Non-pigmented ciliary epithelial cell (primary cell): Measurements from ENCODE around the gene PPL.

ENCODE experiments used
- DNase-seq: peaks from one replicate; pipeline ENCODE4 v3.0.0-alpha.2; 2010; ENCODE audit warnings: low read depth

Gene PPL

GRCh38 chr16:4884972-4885874 is 51.7 kb downstream of the PPL start:
- no peak for DNase-seq

GRCh38 chr16:4884209-4884608 is 52.7 kb downstream of the PPL start:
- no peak for DNase-seq

GRCh38 chr16:4883501-4883900 is 53.4 kb downstream of the PPL start:
- DNase-seq = no peak

GRCh38 chr16:4882633-4883285 is 54.2 kb downstream of the PPL start:
- DNase-seq = peak; percentile 49

GRCh38 chr16:4882000-4882632 is 54.8 kb downstream of the PPL start:
- no peak for DNase-seq

GRCh38 chr16:4880006-4880580 is 56.9 kb downstream of the PPL start:
- DNase-seq = no peak

GRCh38 chr16:4879049-4879448 is 57.9 kb downstream of the PPL start:
- DNase-seq = no peak

- DNase-seq = no peak
These were observed 59.6 kb downstream of the PPL start for GRCh38 chr16:4877380-4877685.

GRCh38 chr16:4876646-4877379 is 60.1 kb downstream of the PPL start:
- DNase-seq = no peak

- DNase-seq = no peak
These were observed 62.3 kb downstream of the PPL start for GRCh38 chr16:4874666-4875065.

GRCh38 chr16:4873091-4873490 is 63.9 kb downstream of the PPL start:
- DNase-seq = no peak

- DNase-seq = no peak
These were observed 65.9 kb downstream of the PPL start for GRCh38 chr16:4871071-4871470.

GRCh38 chr16:4870138-4870671 is 66.7 kb downstream of the PPL start:
- no peak for DNase-seq

- DNase-seq = no peak
These were observed 67.7 kb downstream of the PPL start for GRCh38 chr16:4869147-4869805.

GRCh38 chr16:4868535-4868934 is 68.4 kb downstream of the PPL start:
- no peak for DNase-seq

- no peak for DNase-seq
These were observed 68.9 kb downstream of the PPL start for GRCh38 chr16:4868026-4868425.

- no peak for DNase-seq
These were observed 70.4 kb downstream of the PPL start for GRCh38 chr16:4866586-4866985.

- no peak for DNase-seq
These were observed 71.6 kb downstream of the PPL start for GRCh38 chr16:4865231-4865860.

GRCh38 chr16:4864728-4865127 is 72.2 kb downstream of the PPL start:
- DNase-seq = no peak

GRCh38 chr16:4862639-4863038 is 74.3 kb downstream of the PPL start:
- DNase-seq = no peak
